ENCODE results near the gene PPM1N. TPM values are rescaled to one million over a fixed set of nuclear protein-coding genes. Genes with fewer than 3 reads are reported as not detected.

The PPM1N gene, protein sequence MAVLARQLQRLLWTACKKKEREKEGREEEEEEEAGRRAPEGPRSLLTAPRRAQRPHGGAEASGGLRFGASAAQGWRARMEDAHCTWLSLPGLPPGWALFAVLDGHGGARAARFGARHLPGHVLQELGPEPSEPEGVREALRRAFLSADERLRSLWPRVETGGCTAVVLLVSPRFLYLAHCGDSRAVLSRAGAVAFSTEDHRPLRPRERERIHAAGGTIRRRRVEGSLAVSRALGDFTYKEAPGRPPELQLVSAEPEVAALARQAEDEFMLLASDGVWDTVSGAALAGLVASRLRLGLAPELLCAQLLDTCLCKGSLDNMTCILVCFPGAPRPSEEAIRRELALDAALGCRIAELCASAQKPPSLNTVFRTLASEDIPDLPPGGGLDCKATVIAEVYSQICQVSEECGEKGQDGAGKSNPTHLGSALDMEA
- total RNA-seq = 0.29 and 0.36 TPM in 2 replicates

DNA sequence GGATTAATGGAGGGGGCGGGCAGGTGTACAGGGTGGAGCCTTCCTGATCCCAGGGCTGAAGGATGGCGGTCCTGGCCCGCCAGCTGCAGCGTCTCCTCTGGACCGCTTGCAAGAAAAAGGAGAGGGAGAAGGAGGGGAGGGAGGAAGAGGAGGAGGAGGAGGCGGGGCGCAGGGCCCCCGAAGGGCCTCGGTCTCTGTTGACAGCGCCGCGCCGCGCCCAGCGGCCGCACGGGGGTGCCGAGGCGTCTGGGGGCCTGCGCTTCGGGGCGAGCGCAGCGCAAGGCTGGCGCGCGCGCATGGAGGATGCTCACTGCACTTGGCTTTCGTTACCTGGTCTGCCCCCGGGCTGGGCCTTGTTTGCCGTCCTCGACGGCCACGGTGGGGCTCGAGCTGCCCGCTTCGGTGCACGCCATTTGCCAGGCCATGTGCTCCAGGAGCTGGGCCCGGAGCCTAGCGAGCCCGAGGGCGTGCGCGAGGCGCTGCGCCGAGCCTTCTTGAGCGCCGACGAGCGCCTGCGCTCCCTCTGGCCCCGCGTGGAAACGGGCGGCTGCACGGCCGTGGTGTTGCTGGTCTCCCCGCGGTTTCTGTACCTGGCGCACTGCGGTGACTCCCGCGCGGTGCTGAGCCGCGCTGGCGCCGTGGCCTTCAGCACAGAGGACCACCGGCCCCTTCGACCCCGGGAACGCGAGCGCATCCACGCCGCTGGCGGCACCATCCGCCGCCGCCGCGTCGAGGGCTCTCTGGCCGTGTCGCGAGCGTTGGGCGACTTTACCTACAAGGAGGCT, at the start of gene PPM1N:
Gene PPM1N, plus strand, starts transcription at position 33 of the 785 bp plus-strand sequence. Its CDS starts 30 bp downstream, at position 63.
- Histone ChIP-seq H3K4me1 (ENCODE audit: insufficient read depth, low read length) (peaks cover 6% of the 10 kb centered on the region), H4K20me1 (ENCODE audit: insufficient read depth, low read length) (peaks cover 6% of the 10 kb centered on the region), H3K4me3 (ENCODE audit: insufficient read depth, low read length) (peak within 1 kb of the TSS; percentile 72), H3K79me2 (ENCODE audit: insufficient read depth, low read length) (no peaks in the 10 kb centered on the region), H3K27ac (ENCODE audit: low read depth, low read length) (no peak within 1 kb of the TSS), H3K36me3 (ENCODE audit: insufficient read depth, low read length) (no peaks in the 10 kb centered on the region), H3K9me3 (ENCODE audit: low read depth, low read length) (no peaks in the 10 kb centered on the region), H3K27me3 (ENCODE audit: insufficient read depth, low read length) (peaks cover 45% of the 10 kb centered on the region), H3K4me2 (ENCODE audit: insufficient read depth, low read length) (peak within 1 kb of the TSS; percentile 77), H2AFZ (ENCODE audit: low read length) (peak within 1 kb of the TSS; percentile 69)
- no peak for TF ChIP-seq CTCF (IDR thresholded peaks at IDR 0.05; ENCODE audit: extremely low read depth, low read depth, low read length)
- DNase-seq (ENCODE audit: insufficient read length, low spot score, missing footprints) = peak; percentile 88

- Histone ChIP-seq H3K27ac (ENCODE audit: low read depth, low read length) (peak overlapping the region; percentile 1), H3K36me3 (ENCODE audit: insufficient read depth, low read length) (no peaks in the 10 kb centered on the region), H3K4me3 (ENCODE audit: insufficient read depth, low read length) (no peak overlapping the region), H3K9me3 (ENCODE audit: low read depth, low read length) (no peaks in the 10 kb centered on the region), H4K20me1 (ENCODE audit: insufficient read depth, low read length) (no peaks in the 10 kb centered on the region), H3K4me2 (ENCODE audit: insufficient read depth, low read length) (peak overlapping the region; percentile 5), H3K4me1 (ENCODE audit: insufficient read depth, low read length) (peaks cover 22% of the 10 kb centered on the region), H2AFZ (ENCODE audit: low read length) (no peak overlapping the region), H3K79me2 (ENCODE audit: insufficient read depth, low read length) (peaks cover 12% of the 10 kb centered on the region), H3K27me3 (ENCODE audit: insufficient read depth, low read length) (no peaks in the 10 kb centered on the region)
- no peak for DNase-seq (ENCODE audit: insufficient read length, low spot score, missing footprints)
- TF ChIP-seq CTCF (IDR thresholded peaks at IDR 0.05; ENCODE audit: extremely low read depth, low read depth, low read length) = no peak
Observed at GRCh38 chr19:45448887-45449299, 49.4 kb upstream of the PPM1N start.

- TF ChIP-seq CTCF (IDR thresholded peaks at IDR 0.05; ENCODE audit: extremely low read depth, low read depth, low read length) = no peak
- H3K4me2 ChIP-seq (ENCODE audit: insufficient read depth, low read length) = peak overlapping the region; percentile 69
- H2AFZ ChIP-seq (ENCODE audit: low read length) = no peak overlapping the region
- H3K79me2 ChIP-seq (ENCODE audit: insufficient read depth, low read length) = peaks cover 12% of the 10 kb centered on the region
- H3K4me1 ChIP-seq (ENCODE audit: insufficient read depth, low read length) = peaks cover 26% of the 10 kb centered on the region
- no peaks in the 10 kb centered on the region for H3K9me3 ChIP-seq (ENCODE audit: low read depth, low read length)
- H3K36me3 ChIP-seq (ENCODE audit: insufficient read depth, low read length) = no peaks in the 10 kb centered on the region
- H3K27ac ChIP-seq (ENCODE audit: low read depth, low read length) = peak overlapping the region; percentile 91
- H3K27me3 ChIP-seq (ENCODE audit: insufficient read depth, low read length) = no peaks in the 10 kb centered on the region
- peak overlapping the region; percentile 83 for H3K4me3 ChIP-seq (ENCODE audit: insufficient read depth, low read length)
- H4K20me1 ChIP-seq (ENCODE audit: insufficient read depth, low read length) = no peaks in the 10 kb centered on the region
- no peak for DNase-seq (ENCODE audit: insufficient read length, low spot score, missing footprints)
Observed at GRCh38 chr19:45450012-45450333, 48.3 kb upstream of the PPM1N start.
